ENCODE results near the gene TRHDE.

GRCh38 chr12:72277415-72277814 is 5.2 kb downstream of the TRHDE start:
- TF ChIP-seq CTCF (IDR thresholded peaks at IDR 0.05) (no peak), POLR2A (IDR thresholded peaks at IDR 0.05) (no peak)
